Cardiac septum (tissue), 1 donor: ENCODE data around the gene FFAR2. TPM values are rescaled to one million over a fixed set of nuclear protein-coding genes. Genes with fewer than 3 reads are reported as not detected.
"Not testable (repeated sequence)": the region's sequence is repeated elsewhere in the genome, so short reads cannot be mapped to it uniquely, and the experiment has no call there.

Source experiments
- DNase-seq: peaks from one replicate; pipeline ENCODE4 v3.0.0-alpha.2; 2020; ENCODE audit warnings: low spot score
- intact Hi-C: fragments of 100-400 bp; cut with DNase I; formaldehyde crosslinking; loops from one replicate; pipeline ENCODE4 v1.14.0; 2022
- total RNA-seq: library from RNA; stranded (reverse); fragmentation: NEBNext Ultra II Directional; extraction: Animal tissue kit (Norgen Biotek cat#: 25700); gene quantifications from one replicate; pipeline ENCODE4 v1.2.1, GENCODE V29; 2021
- donor health status: DM: no; HTN: no; CAD: no.

The FFAR2 gene
- total RNA-seq, 1 donor from 2014 or later: 0.97 TPM

GRCh38 chr19:35421362-35421761, 26.7 kb upstream of the FFAR2 start:
- no peak for DNase-seq
- intact Hi-C loops: loop anchor here (5.0 kb wide), 1 partner anchor 46 kb away; no protein-coding TSS in a partner anchor

DNA sequence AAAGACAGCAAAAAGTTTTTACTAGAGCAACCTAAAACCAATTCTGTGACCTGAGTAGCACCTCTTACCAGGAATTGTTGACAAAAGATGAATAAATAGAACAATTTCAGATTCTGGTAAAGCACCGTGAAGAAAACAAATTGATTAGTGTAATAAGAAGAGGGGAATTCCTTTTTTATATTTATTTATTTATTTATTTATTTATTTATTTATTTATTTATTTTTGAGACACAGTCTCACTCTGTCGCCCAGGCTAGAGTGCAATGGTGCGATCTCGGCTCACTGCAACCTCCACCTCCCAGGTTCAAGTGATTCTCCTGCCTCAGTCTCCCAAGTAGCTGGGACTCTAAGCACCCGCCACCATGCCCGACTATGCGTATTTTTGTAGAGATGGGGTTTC, 24.7 kb upstream of the FFAR2 start:
- intact Hi-C loops: loop anchor here (5.0 kb wide), 1 partner anchor 44 kb away; no protein-coding TSS in a partner anchor
- DNase-seq: not testable (repeated sequence)

- intact Hi-C loops: no loop called here
- DNase-seq: no peak
These were observed 22.4 kb upstream of the FFAR2 start for GRCh38 chr19:35425682-35426081.

GRCh38 chr19:35427187-35427586, 20.9 kb upstream of the FFAR2 start:
- DNase-seq: no peak
- intact Hi-C loops: no loop called here

DNA sequence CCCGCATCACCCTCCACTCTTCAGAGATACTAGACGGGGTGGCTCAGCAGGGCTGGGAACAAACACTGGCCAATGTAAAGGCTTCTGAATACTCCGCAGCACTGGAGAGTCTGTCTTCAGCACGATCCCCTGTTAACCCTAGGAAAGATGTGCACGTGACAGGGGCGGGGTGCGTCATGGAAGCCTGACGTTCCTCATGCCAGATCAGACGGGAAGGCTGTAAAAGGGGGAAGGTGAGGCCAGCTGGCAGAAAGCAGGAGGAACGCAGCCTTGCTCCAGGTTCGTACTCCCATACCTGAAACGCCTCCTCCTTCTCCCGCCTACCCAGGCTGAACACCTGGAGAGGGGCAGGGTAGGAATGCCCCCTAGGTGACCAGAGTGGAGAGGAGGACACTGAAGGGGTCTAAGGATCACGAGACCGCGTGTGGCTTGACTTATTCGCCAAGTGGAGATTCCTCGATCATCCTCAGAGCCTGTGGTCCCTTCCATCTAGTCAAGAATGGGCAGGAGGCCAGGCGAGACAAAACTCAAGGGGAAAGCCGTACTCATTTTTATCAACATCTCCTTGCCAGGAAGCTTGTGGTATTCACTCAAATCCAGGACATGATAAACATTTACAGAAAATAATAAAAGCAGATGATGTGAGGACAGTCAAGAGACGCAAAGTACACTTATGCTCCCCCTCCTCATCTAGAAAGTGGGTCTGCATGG, 18.2 kb upstream of the FFAR2 start:
- intact Hi-C loops: no loop called here
- no peak for DNase-seq

- intact Hi-C loops: no loop called here
- DNase-seq: no peak
These were observed 17.5 kb upstream of the FFAR2 start for GRCh38 chr19:35430409-35431144.

DNA sequence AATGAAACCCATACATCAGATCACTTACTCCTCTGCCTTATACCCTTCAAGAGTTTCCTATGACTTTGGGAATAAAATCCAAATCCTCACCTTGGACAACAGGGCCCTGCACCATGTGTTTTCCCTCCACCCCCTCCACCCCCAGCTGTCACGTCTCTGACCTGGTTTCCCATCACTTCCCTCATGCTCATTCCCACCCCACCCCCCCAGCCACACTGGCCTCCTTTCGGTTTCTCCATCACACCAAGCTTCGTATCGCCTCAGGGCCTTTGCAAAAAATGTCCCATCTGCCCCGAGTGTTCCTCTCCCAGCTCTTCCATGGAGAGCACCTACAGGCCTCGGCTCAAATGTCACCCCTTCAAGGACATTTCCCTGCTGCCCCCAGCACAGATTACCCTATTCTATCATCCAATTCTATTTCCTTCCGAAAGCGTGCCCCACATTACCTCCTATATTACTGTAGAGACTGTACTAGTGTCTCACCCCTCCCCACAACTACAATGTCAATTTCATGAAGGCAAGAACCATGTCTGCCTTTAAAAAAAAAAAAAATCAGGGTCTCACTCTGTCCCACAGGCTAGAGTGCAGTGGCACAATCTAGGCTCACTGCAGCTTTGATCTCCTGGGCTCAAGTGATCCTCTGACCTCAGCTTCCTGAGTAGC, 16.8 kb upstream of the FFAR2 start:
- intact Hi-C loops: no loop called here

DNA sequence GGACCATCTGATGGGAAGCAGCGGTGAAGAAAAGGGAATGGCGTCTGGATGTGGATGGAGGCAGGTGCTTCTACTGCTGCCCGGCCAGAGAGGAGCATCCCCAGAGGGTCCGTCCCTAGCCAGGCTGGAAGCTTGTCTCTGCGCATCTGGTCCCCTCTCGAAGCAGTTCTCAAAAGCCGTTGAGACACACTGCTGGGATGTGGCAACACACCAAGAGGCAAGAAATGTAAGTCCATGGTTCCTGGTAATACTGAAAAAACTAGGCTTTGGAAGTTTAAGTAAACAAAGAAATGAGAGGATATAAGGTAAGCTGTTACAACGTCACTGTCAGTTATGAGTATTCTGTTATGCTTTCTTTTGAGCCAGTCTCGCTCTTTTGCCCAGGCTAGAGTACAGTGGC, 15.1 kb upstream of the FFAR2 start:
- intact Hi-C loops: no loop called here
- DNase-seq: no peak

More for the DNA sequence above, 16.8 kb upstream of the FFAR2 start:
- DNase-seq: peak; percentile 79

DNA sequence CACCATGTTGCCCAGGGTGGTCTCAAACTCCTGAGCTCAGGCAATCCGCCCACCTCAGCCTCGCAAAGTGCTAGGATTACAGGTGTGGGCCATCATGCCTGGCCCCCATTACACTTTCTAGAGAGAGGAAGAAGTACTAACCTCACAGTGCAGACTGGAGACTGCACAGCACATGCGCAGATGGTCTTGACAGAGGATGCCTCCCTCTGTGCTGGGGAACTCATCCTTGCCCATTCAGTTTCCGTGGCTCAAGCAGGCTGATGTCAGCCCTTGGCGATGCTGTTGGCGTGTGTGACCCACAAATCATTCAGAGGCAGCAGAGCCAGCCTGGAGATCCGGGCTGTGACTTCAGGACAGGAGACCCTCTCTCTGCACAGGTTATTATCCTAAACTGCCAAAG, 14.6 kb upstream of the FFAR2 start:
- DNase-seq: no peak
- intact Hi-C loops: no loop called here

DNA sequence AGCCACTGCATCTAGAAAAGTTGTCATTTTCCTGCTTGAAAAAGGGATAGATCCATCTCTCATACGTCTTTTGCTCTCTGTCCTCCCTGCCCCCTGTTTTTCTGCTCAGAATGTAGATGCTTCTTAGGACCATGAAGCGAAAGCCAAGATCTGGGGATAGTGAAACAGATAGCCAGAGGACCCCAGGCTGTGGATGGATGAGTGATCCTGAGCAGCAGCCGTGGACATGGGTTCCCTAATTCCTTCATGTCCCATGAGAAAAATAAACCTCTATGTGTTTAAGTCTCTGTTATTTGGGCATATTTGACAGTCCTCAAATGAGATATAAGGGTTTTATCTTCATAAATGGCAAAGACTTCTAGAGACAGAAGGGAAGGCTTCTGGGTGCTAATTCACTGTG, 12.2 kb upstream of the FFAR2 start:
- DNase-seq: no peak
- intact Hi-C loops: no loop called here

GRCh38 chr19:35436477-35437405, 11.3 kb upstream of the FFAR2 start:
- no peak for DNase-seq
- intact Hi-C loops: no loop called here

DNA sequence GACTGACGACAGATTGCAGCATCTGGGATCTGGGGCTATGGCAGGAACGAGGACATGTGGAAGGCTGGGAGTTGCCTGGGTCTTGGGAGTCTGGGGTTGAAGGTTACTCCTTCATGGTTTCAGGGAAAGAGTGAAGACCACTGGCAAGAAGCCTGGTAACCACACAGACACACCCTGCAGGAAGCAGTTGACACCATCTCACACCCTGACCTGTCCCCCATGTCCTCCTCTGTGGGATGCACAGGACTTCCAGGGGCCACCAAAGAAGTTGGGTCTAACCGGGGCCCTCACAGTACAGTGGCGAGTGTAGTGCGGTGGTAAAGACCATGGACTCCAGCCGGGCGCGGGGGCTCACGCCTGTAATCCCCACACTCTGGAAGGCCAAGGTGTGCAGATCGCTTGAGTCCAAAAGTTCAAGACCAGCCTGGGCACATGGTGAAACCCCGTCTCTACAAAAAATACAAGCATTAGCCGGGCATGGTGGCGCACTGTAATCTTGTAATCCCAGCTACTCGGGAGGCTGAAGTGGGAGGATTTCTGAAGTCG, 10.6 kb upstream of the FFAR2 start:
- DNase-seq: no peak
- intact Hi-C loops: no loop called here

- intact Hi-C loops: no loop called here
- DNase-seq: no peak
These were observed 10.0 kb upstream of the FFAR2 start for GRCh38 chr19:35438096-35438495.

GRCh38 chr19:35438527-35438926, 9.5 kb upstream of the FFAR2 start:
- intact Hi-C loops: no loop called here
- DNase-seq: no peak

DNA sequence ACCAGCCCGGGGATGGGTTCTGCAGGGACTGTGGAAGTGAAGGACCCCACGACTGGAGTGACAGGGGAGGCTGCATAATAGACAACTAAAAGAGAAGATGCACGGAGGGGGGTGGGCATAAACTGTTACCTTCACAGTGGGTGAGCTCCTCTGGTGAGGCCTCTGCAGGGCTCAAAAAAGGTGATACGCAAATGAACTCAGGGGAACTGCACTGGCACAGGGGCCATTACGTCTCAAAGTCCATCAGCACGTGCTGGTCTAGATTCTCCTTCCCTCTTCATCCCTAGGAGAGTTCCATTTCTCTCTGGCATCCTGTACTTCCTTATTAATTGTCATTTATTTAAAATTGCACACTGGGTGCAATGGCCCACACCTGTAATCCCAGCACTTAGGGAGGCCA, 8.1 kb upstream of the FFAR2 start:
- intact Hi-C loops: no loop called here
- no peak for DNase-seq

- intact Hi-C loops: no loop called here
- DNase-seq: peak; percentile 82
These were observed 6.0 kb upstream of the FFAR2 start for GRCh38 chr19:35442091-35442490.

DNA sequence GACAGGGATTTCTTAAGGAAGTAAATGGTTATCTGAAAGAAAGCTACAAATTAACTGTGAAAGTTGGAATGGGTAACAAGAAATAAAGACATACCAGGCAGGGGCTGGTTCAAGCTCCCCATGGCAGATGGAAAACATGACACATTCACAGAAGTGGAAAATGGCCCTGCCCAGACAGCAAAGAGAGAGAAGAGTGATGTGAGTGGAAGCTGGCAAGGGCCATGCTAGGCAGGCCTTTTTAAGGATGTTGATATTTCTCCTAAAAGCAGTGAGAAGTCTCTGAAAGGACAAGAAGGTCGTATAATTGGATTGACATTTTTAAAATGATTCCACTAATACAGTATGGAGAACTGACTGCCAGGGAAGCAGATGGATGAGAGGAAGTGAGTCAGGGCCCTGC, 3.3 kb upstream of the FFAR2 start:
- DNase-seq: no peak
- intact Hi-C loops: no loop called here

GRCh38 chr19:35445826-35446593, 2.0 kb upstream of the FFAR2 start:
- intact Hi-C loops: no loop called here
- no peak for DNase-seq
